ENCODE measurements around the gene MTRF1L. TPM values are rescaled to one million over a fixed set of nuclear protein-coding genes. Genes with fewer than 3 reads are reported as not detected.

The MTRF1L gene
- total RNA-seq, 1 experiment from 2014 or later: 16.6 TPM

GRCh38 chr6:152942319-152942869, 60.1 kb downstream of the MTRF1L start:
- Mint-ChIP-seq H3K36me3 (no peaks in the 10 kb centered on the region), H3K27me3 (ENCODE audit: low read depth) (no peaks in the 10 kb centered on the region), H3K4me1 (peaks cover 10% of the 10 kb centered on the region), H3K9me3 (no peaks in the 10 kb centered on the region), H3K4me3 (no peak overlapping the region), H3K27ac (no peak overlapping the region)
- TF ChIP-seq ZNF138 (CRISPR knock-in tag; conservative IDR thresholded peaks at IDR 0.05): no peak
- no peak for TF ChIP-seq SOX15 (CRISPR knock-in tag; IDR thresholded peaks at IDR 0.05)
- TF ChIP-seq USF1 (CRISPR knock-in tag; IDR thresholded peaks at IDR 0.05): no peak
- TF ChIP-seq ZNF281 (CRISPR knock-in tag; IDR thresholded peaks at IDR 0.05): no peak
- TF ChIP-seq FOXP4 (CRISPR knock-in tag; IDR thresholded peaks at IDR 0.05): no peak
- TF ChIP-seq ZNF219 (CRISPR knock-in tag; IDR thresholded peaks at IDR 0.05; ENCODE audit: borderline replicate concordance): no peak
- no peak for TF ChIP-seq EMX1 (CRISPR knock-in tag; IDR thresholded peaks at IDR 0.05)
- TF ChIP-seq ZNF121 (CRISPR knock-in tag; IDR thresholded peaks at IDR 0.05): no peak
- no peak for TF ChIP-seq FOXJ3 (CRISPR knock-in tag; IDR thresholded peaks at IDR 0.05; ENCODE audit: borderline replicate concordance)
- TF ChIP-seq GRHL2 (CRISPR knock-in tag; IDR thresholded peaks at IDR 0.05; ENCODE audit: insufficient replicate concordance, severe bottlenecking): no peak
- TF ChIP-seq SMAD3 (CRISPR knock-in tag; IDR thresholded peaks at IDR 0.05; ENCODE audit: borderline replicate concordance): no peak
- no peak for TF ChIP-seq GTF2I (CRISPR knock-in tag; conservative IDR thresholded peaks at IDR 0.05)
- TF ChIP-seq ZNF425 (CRISPR knock-in tag; conservative IDR thresholded peaks at IDR 0.05): no peak
- TF ChIP-seq ZNF396 (CRISPR knock-in tag; IDR thresholded peaks at IDR 0.05; ENCODE audit: borderline replicate concordance): no peak
- ChIA-PET CTCF (no interaction called here), POLR2A (no interaction called here)
- no peak for ATAC-seq
- no peak for DNase-seq (ENCODE audit: low spot score)

- H3K27me3 Mint-ChIP-seq (ENCODE audit: low read depth): no peaks in the 10 kb centered on the region
- H3K4me3 Mint-ChIP-seq: no peak overlapping the region
- DNase-seq (ENCODE audit: low spot score) (no peak), ATAC-seq (no peak)
- H3K27ac Mint-ChIP-seq: no peak overlapping the region
- POLR2A ChIA-PET: no interaction called here
- CTCF ChIA-PET: no interaction called here
- no peaks in the 10 kb centered on the region for H3K36me3 Mint-ChIP-seq
- H3K4me1 Mint-ChIP-seq: peaks cover 3% of the 10 kb centered on the region
- H3K9me3 Mint-ChIP-seq: no peaks in the 10 kb centered on the region
- TF ChIP-seq AR (CRISPR knock-in tag; IDR thresholded peaks at IDR 0.05) (no peak), ETV6 (CRISPR knock-in tag; IDR thresholded peaks at IDR 0.05) (no peak), ZNF263 (CRISPR knock-in tag; IDR thresholded peaks at IDR 0.05; ENCODE audit: low read depth) (no peak), MYBL2 (CRISPR knock-in tag; IDR thresholded peaks at IDR 0.05) (no peak), IRF1 (CRISPR knock-in tag; IDR thresholded peaks at IDR 0.05) (no peak), ZNF425 (CRISPR knock-in tag; conservative IDR thresholded peaks at IDR 0.05) (no peak), FOXP1 (CRISPR knock-in tag; IDR thresholded peaks at IDR 0.05; ENCODE audit: borderline replicate concordance) (no peak), CDX4 (CRISPR knock-in tag; IDR thresholded peaks at IDR 0.05; ENCODE audit: borderline replicate concordance) (no peak)
Observed at GRCh38 chr6:152941746-152942145, 60.8 kb downstream of the MTRF1L start.
